Right lobe of liver (tissue), 4 donors: ENCODE measurements around the gene HECA.

Experiments
- POLR2A ChIP-seq: fragments of 450-650 bp; IDR thresholded peaks from one replicate; pipeline ENCODE4 v1.6.1; 2017; ENCODE audit warnings: antibody characterized with exemption, mild to moderate bottlenecking
- TF ChIP-seq, protein P1 (sequence below), 4 donors: fragments of 200-600 bp in 3 of 4; fragments of 450-650 bp in 1 of 4; IDR thresholded peaks; one replicate each; pipeline versions ENCODE4 v1.5.1 to v1.8.0; 2016 to 2022; ENCODE audit warnings: antibody characterized with exemption in 4 of 4, mild to moderate bottlenecking in 2 of 4
- donor health status: DM: no; HTN: no; CAD: no.
- donor health status: DM: no; HTN: no; CAD: no.
- donor health status: DM: no; HTN: yes; CAD: no.

DNA sequence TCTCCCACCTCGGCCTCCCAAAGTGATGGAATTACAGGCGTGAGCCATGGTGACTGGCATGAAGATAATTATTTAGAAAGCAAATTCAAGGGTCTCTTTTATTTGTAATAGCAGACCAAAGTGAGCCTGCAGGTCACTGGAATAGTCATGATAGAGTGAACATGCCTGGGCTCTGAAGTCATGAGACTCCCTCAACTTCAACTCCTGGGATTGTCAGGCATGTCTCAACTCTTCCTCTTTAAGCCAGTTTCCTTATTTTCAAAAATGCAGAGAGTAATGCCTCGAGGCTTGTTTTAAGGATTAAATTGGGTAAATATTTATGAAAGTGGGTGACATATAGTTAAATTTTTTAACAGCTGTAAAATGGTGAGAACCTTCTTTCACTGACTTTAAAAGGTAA, 22.7 kb upstream of the HECA start:
- TF ChIP-seq, protein P1, sequence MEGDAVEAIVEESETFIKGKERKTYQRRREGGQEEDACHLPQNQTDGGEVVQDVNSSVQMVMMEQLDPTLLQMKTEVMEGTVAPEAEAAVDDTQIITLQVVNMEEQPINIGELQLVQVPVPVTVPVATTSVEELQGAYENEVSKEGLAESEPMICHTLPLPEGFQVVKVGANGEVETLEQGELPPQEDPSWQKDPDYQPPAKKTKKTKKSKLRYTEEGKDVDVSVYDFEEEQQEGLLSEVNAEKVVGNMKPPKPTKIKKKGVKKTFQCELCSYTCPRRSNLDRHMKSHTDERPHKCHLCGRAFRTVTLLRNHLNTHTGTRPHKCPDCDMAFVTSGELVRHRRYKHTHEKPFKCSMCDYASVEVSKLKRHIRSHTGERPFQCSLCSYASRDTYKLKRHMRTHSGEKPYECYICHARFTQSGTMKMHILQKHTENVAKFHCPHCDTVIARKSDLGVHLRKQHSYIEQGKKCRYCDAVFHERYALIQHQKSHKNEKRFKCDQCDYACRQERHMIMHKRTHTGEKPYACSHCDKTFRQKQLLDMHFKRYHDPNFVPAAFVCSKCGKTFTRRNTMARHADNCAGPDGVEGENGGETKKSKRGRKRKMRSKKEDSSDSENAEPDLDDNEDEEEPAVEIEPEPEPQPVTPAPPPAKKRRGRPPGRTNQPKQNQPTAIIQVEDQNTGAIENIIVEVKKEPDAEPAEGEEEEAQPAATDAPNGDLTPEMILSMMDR (IDR thresholded peaks at IDR 0.05): no peak
- no peak for TF ChIP-seq POLR2A
